GM04504 (cell line): ENCODE results near the gene SERTAD3.
"Not testable (repeated sequence)": the region's sequence is repeated elsewhere in the genome, so short reads cannot be mapped to it uniquely, and the experiment has no call there.

Experiments used
- DNase-seq: peaks from one replicate; pipeline ENCODE4 v3.0.0-alpha.2; 2012; ENCODE audit warnings: low read depth

Gene SERTAD3, protein sequence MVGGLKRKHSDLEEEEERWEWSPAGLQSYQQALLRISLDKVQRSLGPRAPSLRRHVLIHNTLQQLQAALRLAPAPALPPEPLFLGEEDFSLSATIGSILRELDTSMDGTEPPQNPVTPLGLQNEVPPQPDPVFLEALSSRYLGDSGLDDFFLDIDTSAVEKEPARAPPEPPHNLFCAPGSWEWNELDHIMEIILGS

DNA sequence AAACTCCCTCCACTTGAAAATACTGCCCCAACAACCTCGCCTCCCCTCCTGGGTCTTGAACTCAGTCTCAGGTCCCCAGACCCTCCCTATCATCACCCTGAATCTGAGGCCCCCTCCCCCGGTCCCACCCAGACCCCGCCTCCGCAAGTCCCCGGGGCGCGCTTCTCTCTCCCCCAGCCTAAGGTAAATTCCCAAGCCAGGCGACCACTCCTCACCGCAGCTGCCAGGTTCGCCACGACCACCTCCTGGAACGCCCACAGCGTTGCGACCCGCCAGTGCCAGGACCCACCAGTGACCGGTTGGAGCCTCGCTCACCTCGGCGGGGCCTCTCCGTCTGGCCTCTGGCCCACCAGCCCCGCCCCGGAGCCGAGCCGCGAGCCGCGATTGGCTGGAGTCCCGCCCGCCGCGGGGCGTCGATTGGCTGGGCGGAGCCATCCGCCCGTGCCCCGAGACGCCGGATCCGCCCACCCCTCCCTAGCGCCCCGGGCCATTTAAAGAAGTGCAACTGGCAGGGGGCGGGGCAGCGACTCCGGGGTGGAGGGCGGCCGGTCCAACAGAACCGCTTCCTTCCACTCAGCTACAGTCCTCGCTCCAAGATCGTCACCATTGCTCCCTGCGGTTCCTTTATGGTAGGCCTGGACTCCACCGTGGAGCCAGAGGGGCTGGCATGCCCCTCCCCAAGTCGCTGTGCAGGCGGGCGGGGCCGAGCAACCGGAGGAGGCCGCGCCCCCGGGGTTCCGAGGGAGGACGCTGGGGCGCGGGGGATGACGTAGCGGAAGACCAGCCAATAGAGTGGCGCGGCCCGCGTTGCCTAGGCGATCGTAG, at the start of gene SERTAD3:
SERTAD3 (minus strand) TSS at position 336 of the 825 bp plus-strand sequence. CDS start 2,255 bp downstream, outside the sequence.
- DNase-seq, result peak; percentile 92

DNA sequence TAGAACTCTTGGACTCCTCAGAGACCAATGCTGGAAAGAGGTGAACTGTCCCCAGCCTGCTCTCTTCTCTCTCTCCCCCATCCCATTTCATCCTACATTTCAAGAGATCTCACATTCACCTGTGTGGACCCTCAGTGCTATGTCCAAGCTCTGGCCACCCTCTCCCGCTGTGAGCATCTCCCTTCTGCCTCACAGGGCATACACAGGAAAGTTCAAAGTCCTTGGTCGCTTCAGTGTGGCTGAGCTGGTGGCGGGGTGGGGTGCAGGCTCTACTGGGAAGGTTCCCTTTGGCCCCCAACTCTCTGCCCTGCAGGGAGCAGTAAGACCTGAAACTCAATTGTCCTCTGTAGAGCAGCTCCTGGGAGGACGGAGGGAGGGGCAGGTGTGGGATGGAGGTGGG, 49.6 kb upstream of the SERTAD3 start:
- no peak for DNase-seq

GRCh38 chr19:40492274-40492673, 48.1 kb upstream of the SERTAD3 start:
- DNase-seq, result no peak

GRCh38 chr19:40489882-40490230, 45.7 kb upstream of the SERTAD3 start:
- no peak for DNase-seq

GRCh38 chr19:40486017-40486416, 41.9 kb upstream of the SERTAD3 start:
- no peak for DNase-seq

GRCh38 chr19:40475878-40476644, 31.9 kb upstream of the SERTAD3 start:
- not testable (repeated sequence) for DNase-seq

DNA sequence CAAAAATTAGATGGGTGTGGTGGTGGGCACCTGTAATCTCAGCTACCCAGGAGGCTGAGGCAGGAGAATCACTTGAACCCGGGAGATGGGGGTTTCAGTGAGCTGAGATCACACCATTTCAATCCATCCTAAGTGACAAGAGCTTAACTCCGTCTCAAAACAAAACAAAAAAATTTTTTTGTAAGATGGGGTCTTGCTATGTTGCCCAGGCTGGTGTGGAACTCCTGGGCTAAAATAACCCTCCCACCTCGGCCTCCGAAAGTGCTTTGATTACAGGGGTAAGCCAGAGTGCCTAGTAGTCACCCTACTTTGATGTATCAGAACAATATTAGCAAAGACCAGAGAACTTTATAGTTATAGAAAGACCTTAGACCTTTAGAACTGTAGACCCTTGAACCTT, 30.6 kb upstream of the SERTAD3 start:
- no peak for DNase-seq

- no peak for DNase-seq
Observed at GRCh38 chr19:40472516-40472915, 28.4 kb upstream of the SERTAD3 start.

- DNase-seq, result no peak
Observed at GRCh38 chr19:40471111-40471510, 27.0 kb upstream of the SERTAD3 start.

- DNase-seq, result no peak
Observed at GRCh38 chr19:40469011-40469410, 24.9 kb upstream of the SERTAD3 start.

DNA sequence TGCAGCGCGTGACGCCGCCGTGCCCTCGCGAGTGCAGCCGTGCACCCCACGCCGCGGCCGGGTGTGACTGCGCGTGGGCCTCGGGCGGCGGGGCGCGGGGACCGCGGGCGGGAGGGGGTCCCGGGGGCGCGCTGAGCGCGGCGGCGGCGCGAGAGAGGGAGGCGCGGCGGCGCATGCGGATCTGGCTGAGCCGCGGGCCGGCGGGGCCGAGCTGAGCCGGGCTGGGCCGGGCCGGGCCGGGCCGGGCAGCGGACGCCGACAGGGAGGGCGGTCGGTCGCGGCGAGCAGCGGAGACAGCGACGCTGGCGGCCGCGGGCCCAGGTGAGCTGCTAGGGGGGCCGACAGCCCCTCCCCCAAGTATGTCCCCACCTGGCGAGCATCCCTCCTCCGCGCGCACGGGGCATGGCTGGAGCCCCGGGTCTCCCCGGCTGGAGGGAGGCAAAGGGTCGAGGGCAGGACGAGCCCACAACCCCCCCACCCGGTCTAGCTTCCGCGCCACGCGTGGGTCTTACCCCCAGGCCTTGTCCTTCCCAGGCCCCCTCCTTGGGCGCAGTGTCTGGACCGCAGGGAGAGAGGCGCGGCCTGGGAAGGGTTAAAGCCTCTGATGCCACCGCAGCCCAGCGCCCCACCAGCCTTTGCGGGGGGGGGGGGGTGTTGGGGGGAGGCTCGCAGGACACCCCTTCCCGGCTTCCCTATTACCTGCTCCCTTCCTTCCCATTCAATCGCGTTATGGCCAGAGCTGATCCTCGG, 23.0 kb upstream of the SERTAD3 start, which contains the start of gene SPTBN4:
SPTBN4 (plus strand) TSS at position 17 of the 750 bp plus-strand sequence. CDS start 5,621 bp downstream, outside the sequence.
- DNase-seq, result no peak

DNA sequence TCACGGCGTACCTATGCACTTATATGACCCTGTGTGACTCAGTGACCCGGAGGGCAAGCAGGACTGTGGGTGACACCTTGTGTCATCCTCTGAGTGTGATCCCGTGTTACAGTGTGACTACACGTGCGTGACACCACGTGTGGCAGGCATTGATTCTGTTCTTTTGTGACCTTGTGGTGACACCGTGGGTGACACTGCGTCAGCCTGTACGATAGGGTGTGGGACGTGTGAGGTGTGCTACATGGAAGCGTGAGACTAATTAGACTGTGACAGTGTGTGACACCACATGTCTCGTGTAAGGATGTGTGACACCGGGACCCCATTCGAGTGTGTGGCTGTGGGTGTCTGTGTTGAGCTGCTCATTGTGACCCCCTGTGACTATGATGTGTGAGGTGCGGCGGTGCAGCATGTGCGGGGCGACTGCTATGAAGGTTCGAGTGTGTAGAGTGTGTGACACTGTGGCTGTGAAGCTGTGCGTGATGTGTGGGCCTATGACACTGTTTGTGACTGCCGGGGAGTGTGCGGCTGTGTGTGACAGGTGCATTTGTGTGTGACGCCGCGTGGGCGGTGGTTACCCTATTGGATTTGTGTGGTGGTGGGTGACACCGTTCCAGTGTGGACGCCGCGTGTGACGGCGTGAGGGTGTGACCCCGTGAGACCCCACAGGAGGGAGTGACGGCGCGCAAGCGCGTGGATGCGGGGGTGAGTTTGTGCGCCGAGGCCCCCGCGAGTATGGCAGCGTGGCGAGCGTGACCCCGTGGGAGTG, 22.3 kb upstream of the SERTAD3 start:
- no peak for DNase-seq

DNA sequence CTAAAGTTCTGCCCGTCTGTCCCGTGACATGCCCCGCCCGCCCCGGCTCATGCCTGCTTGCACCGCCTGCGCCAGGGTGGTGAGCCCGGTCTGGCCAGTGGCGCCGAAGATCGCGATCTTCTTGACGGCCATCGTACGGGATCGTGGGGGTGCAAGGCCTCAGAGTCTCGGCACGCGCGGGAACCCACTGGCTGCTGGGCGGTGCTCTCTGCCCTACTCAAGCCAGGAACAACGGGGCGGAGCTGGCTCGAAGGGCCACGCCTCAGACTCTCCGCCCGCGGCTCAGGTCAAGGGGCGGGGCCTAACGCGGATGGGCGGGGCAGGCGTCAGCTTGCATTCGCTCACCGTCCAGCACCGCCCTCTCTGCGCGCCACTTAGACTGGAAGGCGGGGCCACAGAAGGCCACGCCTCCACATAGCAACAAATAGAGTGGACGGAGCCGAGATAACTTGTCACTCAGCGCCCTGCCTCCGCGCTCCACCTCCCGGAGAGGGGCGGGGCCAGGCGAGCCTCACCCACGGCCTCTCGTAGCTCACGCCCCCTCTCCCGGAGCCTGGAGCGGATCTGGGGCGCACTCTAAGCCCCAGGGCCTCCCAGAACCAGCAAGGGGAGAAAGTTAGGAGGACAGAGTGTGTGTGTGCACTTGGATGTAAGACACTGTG, 21.6 kb upstream of the SERTAD3 start, which contains the start of gene BLVRB:
BLVRB (minus strand) TSS at position 189 of the 662 bp plus-strand sequence; CDS start at position 132, 57 bp downstream.
- peak; percentile 99 for DNase-seq

DNA sequence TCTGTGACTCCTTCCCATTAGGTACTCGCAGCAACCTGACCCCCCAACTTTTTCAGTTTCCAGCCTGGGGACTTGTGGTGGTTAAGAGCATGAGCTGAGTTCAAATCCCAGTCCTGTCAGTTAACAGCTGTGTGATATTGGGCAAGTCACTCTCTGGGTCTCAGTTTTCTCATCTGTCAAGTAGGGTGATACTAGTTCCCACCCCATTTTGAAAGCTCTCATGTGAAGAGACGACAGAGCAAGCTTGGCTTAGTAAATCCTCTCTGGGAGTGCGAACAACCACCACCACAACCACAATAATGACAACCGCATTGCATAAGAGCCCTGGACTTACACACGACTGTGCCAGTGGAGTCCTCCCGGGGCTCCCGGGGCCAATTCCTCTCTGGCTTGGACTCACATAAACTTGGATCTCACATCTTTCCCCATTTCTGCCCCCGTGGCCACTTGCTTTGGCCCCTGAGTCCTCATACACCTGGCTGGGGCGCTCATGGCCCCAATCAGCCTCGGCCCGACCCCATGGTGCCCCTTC, 21.0 kb upstream of the SERTAD3 start:
- peak; percentile 61 for DNase-seq

DNA sequence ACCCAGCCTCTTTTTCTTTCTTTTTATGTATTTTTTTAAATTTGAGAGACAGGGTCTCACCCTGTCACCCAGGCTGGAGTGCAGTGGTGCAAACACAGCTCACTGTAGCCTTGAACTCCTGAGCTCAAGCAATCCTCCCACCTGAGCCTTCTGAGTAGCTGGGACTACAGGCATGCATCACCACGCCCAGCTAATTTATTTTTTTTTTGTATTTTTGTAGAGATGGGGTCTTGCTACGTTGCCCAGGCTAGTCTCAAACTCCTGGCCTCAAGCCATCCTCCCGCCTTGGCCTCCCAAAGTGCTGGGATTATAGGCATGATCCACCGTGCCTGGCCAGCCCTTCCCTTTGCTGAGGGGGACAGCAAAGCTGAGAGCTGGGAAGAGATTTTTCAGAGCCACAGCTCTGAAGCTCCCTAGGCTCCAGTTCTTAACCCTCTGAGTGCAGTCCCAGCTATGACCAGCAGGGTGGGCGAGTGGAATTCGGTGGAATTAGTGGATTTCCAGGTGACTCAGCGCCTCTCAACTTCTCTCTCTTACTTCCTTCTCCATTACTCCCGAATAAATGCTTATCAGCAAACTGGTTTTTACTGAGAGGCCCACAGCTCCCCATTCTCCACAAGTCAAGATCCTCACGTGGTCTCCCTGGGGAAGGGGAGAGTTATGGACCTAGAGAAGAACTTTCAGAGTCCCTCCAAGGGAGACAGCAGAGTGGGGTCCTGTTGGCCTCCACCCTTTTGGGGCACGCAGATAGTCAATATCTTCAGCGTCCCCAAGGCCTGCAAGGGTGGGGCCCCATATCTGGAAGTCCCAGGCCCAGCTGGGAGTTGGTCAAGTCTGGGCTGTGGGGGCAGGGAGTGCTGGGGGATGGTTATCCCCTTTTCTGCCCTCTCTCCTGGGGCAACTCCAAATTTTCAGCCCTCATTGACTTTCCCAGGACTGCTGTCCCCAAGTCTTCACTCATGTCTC, 20.2 kb upstream of the SERTAD3 start:
- peak; percentile 85 for DNase-seq

GRCh38 chr19:40463587-40464037, 19.5 kb upstream of the SERTAD3 start:
- not testable (repeated sequence) for DNase-seq

DNA sequence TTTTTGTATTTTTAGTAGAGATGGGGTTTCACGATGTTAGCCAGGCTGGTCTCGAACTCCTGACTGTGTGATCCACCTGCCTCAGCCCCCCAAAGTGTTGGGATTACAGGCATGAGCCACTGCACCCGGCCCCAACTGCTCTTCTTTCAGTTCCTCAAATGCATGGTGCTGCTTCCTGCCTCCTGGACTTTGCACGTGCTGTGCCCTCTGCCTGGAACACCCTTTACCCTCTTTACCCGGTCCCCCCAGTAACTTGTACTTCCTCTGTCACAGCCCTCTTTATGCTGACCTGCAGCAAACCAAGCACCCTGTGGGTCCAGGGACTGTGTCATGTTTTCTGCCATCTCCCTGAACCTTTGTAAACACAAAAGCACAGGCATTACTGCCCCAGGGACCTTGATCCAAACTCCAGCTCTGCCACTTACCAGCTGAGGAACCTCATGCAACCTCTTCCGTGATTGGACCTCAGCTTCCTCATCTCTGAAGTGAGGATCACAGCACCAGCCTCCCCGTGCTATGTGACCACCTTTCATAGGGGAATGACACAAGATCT, 17.6 kb upstream of the SERTAD3 start:
- no peak for DNase-seq

- DNase-seq, result no peak
Observed at GRCh38 chr19:40460185-40460584, 16.1 kb upstream of the SERTAD3 start.

DNA sequence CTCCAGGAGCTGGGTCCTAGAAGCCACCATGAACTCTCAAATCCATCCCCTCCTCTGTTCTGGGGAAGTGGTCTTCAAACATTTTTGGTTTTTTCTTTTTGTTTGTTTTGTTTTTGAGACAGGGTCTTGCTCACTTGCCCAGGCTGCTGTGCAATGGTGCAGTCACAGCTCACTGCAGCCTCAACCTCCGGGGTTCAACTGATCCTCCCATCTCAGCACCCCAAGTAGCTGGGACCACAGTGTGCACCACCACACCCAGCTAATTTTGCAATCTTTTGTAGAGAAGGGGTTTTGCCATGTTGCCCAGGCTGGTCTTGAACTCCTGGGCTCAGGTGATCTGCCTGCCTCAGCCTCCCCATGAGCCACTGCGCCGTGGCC, 14.5 kb upstream of the SERTAD3 start:
- DNase-seq, result no peak
